Endothelial cell of umbilical vein (primary cell): ENCODE data around the gene KCNH4. TPM values are rescaled to one million over a fixed set of nuclear protein-coding genes. Genes with fewer than 3 reads are reported as not detected.

Experiments
- BruUV-seq: library from RNA; stranded (reverse); fragments of 400-500 nt; replicated peaks from 2 replicates; lab custom pipeline; 2021; lab: Mats Ljungman, UMichigan
- CTCF ChIA-PET: fragments of 300-600, 350-600 bp; sonication (Branson Sonifier 250); formaldehyde crosslinking; loops from one replicate; lab custom pipeline; 2021; ENCODE audit warnings: antibody characterized with exemption, inconsistent platforms; lab: Charles Lee
- POLR2A ChIA-PET: fragments of 300-600, 350-600 bp; sonication (Branson Sonifier 250); formaldehyde crosslinking; loops from one replicate; lab custom pipeline; 2021; ENCODE audit warnings: antibody characterized with exemption, inconsistent platforms; lab: Charles Lee
- DNase-seq: peaks from one replicate; pipeline ENCODE4 v3.0.0-alpha.2; 2011; ENCODE audit warnings: low read depth, low spot score
- FAIRE-seq: peaks from 2 replicates; lab custom pipeline; 2011; peaks lifted over from hg19 to GRCh38; lab: Jason Lieb, UNC
- H2AFZ ChIP-seq: 2 replicates; pipeline ENCODE4 v1.6.0; 2012; ENCODE audit warnings: low read depth, low read length, control low read depth, inconsistent platforms
- H3K27ac ChIP-seq: 2 replicates; pipeline ENCODE4 v1.5.1; 2011; ENCODE audit warnings: low read depth, mild to moderate bottlenecking, control low read depth, low read length, moderate library complexity; ENCODE audit not compliant: insufficient read depth
- H3K27me3 ChIP-seq, 2 experiments: 2 replicates each; pipeline versions ENCODE4 v1.6.0 to v1.6.1; 2011; ENCODE audit warnings: low read length in 2 of 2, mixed read lengths in 1 of 2; ENCODE audit not compliant: control insufficient read depth in 2 of 2, insufficient read depth in 2 of 2
- H3K36me3 ChIP-seq, 2 experiments: 2 replicates in 1 of 2; 3 replicates in 1 of 2; pipeline ENCODE4 v1.5.1; 2011; ENCODE audit warnings: low read length in 2 of 2, mild to moderate bottlenecking in 1 of 2, moderate library complexity in 1 of 2; ENCODE audit not compliant: control insufficient read depth in 2 of 2, insufficient read depth in 2 of 2; ENCODE audit errors: extremely low read depth in 1 of 2
- H3K4me1 ChIP-seq: 3 replicates; pipeline ENCODE4 v1.5.1; 2011; ENCODE audit warnings: mild to moderate bottlenecking, low read length; ENCODE audit not compliant: control insufficient read depth, insufficient read depth; ENCODE audit errors: extremely low read depth
- H3K4me2 ChIP-seq: 2 replicates; pipeline ENCODE4 v1.6.1; 2011; ENCODE audit warnings: low read length, control low read depth, mixed read lengths; ENCODE audit not compliant: insufficient read depth
- H3K4me3 ChIP-seq, 3 experiments: fragments of 200-600 bp in 1 of 3; sonication (generic), shearing (Covaris generic) in 1 of 3; replicated peaks in 1 of 3; 2 replicates each; pipeline ENCODE4 v1.5.1; 2011 to 2016; ENCODE audit warnings: control low read depth in 3 of 3, low read length in 3 of 3, mild to moderate bottlenecking in 2 of 3, inconsistent platforms in 1 of 3, low read depth in 1 of 3, moderate library complexity in 1 of 3; ENCODE audit not compliant: insufficient read depth in 1 of 3
- H3K79me2 ChIP-seq: 2 replicates; pipeline ENCODE4 v1.6.0; 2012; ENCODE audit warnings: low read length, inconsistent platforms; ENCODE audit not compliant: control insufficient read depth, insufficient read depth
- H3K9ac ChIP-seq: replicated peaks from 2 replicates; pipeline ENCODE3; 2011; ENCODE audit warnings: low read length, control low read depth; ENCODE audit not compliant: insufficient read depth; ENCODE audit errors: extremely low read depth
- H3K9me1 ChIP-seq: replicated peaks from 3 replicates; pipeline ENCODE4 v1.6.0; 2011; ENCODE audit warnings: mild to moderate bottlenecking, low read length; ENCODE audit not compliant: control insufficient read depth, insufficient read depth; ENCODE audit errors: extremely low read depth
- H3K9me3 ChIP-seq: replicated peaks from 2 replicates; pipeline ENCODE4 v1.5.1; 2012; ENCODE audit warnings: low read length, inconsistent platforms; ENCODE audit not compliant: control insufficient read depth, insufficient read depth
- H4K20me1 ChIP-seq: replicated peaks from 2 replicates; pipeline ENCODE3; 2011; ENCODE audit warnings: mild to moderate bottlenecking, low read length; ENCODE audit not compliant: control insufficient read depth, insufficient read depth; ENCODE audit errors: extremely low read depth
- EZH2 ChIP-seq: IDR thresholded peaks from 2 replicates; pipeline ENCODE4 v1.6.1; 2012; ENCODE audit warnings: borderline replicate concordance, low read depth, mild to moderate bottlenecking, moderate library complexity, low read length, inconsistent platforms; ENCODE audit not compliant: severe bottlenecking
- FOS ChIP-seq: IDR thresholded peaks from 2 replicates; pipeline ENCODE4 v1.6.1; 2011; ENCODE audit warnings: mild to moderate bottlenecking, low read length, moderate library complexity, borderline replicate concordance; ENCODE audit not compliant: insufficient read depth
- GATA2 ChIP-seq: IDR thresholded peaks from 2 replicates; pipeline ENCODE4 v1.7.0; 2011; ENCODE audit warnings: low read depth, mild to moderate bottlenecking, moderate library complexity, mixed read lengths, low read length; ENCODE audit not compliant: insufficient read length, insufficient read depth
- JUN ChIP-seq: IDR thresholded peaks from 2 replicates; pipeline ENCODE4 v1.6.1; 2011; ENCODE audit warnings: borderline replicate concordance, low read depth; ENCODE audit not compliant: insufficient read length, insufficient read depth
- MYC ChIP-seq: IDR thresholded peaks from one replicate; pipeline ENCODE4 v1.6.1; 2011; ENCODE audit warnings: mild to moderate bottlenecking, low read depth, low read length
- POLR2A ChIP-seq: IDR thresholded peaks from 2 replicates; pipeline ENCODE4 v1.6.1; 2012; ENCODE audit warnings: low read depth, mild to moderate bottlenecking, control low read depth, low read length
- POLR2AphosphoS5 ChIP-seq: IDR thresholded peaks from 2 replicates; pipeline ENCODE4 v1.6.1; 2012; ENCODE audit warnings: low read depth, mild to moderate bottlenecking, control low read depth, low read length, moderate library complexity; ENCODE audit not compliant: insufficient read depth
- dilution Hi-C: fragments of 300-500 bp; cut with MboI; formaldehyde crosslinking; loops from one replicate; pipeline ENCODE4 v1.15.0; 2019; ENCODE audit warnings: low sequenced_read_pairs; ENCODE audit not compliant: extremely low pct_ligation_motif_present
- intact Hi-C: fragments of 100-400 bp; cut with micrococcal nuclease; formaldehyde crosslinking; loops from one replicate; pipeline ENCODE4 v1.10.0; 2022
- polyA plus RNA-seq, 4 experiments: library from polyadenylated mRNA; depleted of rRNA in 3 of 4; stranded (reverse) in 3 of 4; unstranded in 1 of 4; fragments of >200 nt; gene quantifications; 2 replicates each; pipeline versions ENCODE4 v1.2.1 to v1.2.3, GENCODE V29; 2011 to 2012; ENCODE audit warnings: missing spikeins in 1 of 4
- total RNA-seq: library from RNA; stranded (reverse); gene quantifications from 2 replicates; pipeline ENCODE4 v1.2.3, GENCODE V29; 2021
- TF ChIP-seq, protein P1 (sequence below), 2 donors: IDR thresholded peaks; 1 replicate in 1 of 2; 2 replicates in 1 of 2; pipeline ENCODE4 v1.5.1; 2011; ENCODE audit warnings: low read length in 2 of 2, mild to moderate bottlenecking in 2 of 2, moderate library complexity in 2 of 2, control low read depth in 1 of 2, inconsistent platforms in 1 of 2, low read depth in 1 of 2; ENCODE audit not compliant: insufficient read depth in 1 of 2; ENCODE audit errors: extremely low read depth in 1 of 2
- TF ChIP-seq, protein P2 (sequence below): IDR thresholded peaks from 2 replicates; pipeline ENCODE4 v1.6.1; 2011; ENCODE audit not compliant: insufficient read depth, insufficient read length

KCNH4 gene
- total and polyA plus RNA-seq, 2 donors (not counting 3 experiments of a cell fraction or from before 2014, with no cell fraction given), result 0.11 TPM

DNA sequence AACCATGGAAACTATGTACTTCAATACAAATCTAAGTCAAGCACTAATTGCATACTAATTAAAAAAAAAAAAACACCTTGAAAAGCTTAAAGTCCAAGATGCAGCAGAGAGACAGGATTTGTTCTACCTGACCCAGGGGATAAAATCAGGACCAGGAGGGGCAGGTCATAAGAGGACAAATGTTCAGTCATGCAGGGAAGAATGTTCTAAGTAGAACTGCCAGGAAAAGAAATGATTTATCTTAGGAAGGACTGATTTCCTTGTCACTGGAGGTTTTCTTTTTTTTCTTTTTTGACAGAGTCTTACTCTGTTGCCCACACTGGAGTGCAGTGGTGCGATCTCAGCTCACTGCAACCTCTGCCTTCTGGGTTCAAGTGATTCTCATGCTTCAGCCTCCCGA is 22.4 kb upstream of the KCNH4 start:
- no peaks in the 10 kb centered on the region for H3K4me1 ChIP-seq
- BruUV-seq, result no TSS peak
- ChIA-PET CTCF (interaction anchor here (1.0 to 3.2 kb wide), 2 partner anchors 19 to 48 kb away, joined by 3 to 11 read pairs; no protein-coding TSS in a partner anchor), POLR2A (no interaction called here)
- no peak overlapping the region for H3K9ac ChIP-seq
- dilution Hi-C loops (no loop called here), intact Hi-C loops (no loop called here)
- H3K9me3 ChIP-seq, result no peaks in the 10 kb centered on the region
- H4K20me1 ChIP-seq, result no peaks in the 10 kb centered on the region
- no peaks in the 10 kb centered on the region for H3K27me3 ChIP-seq
- no peak overlapping the region for H3K4me2 ChIP-seq
- H3K9me1 ChIP-seq, result no peaks in the 10 kb centered on the region
- no peak overlapping the region for H3K4me3 ChIP-seq
- DNase-seq (no peak), FAIRE-seq (no peak)
- no peak overlapping the region for H3K27ac ChIP-seq
- H2AFZ ChIP-seq, result no peak overlapping the region
- TF ChIP-seq JUN, result no peak
- no peak for TF ChIP-seq GATA2
- no peak for TF ChIP-seq FOS
- TF ChIP-seq, protein P1, sequence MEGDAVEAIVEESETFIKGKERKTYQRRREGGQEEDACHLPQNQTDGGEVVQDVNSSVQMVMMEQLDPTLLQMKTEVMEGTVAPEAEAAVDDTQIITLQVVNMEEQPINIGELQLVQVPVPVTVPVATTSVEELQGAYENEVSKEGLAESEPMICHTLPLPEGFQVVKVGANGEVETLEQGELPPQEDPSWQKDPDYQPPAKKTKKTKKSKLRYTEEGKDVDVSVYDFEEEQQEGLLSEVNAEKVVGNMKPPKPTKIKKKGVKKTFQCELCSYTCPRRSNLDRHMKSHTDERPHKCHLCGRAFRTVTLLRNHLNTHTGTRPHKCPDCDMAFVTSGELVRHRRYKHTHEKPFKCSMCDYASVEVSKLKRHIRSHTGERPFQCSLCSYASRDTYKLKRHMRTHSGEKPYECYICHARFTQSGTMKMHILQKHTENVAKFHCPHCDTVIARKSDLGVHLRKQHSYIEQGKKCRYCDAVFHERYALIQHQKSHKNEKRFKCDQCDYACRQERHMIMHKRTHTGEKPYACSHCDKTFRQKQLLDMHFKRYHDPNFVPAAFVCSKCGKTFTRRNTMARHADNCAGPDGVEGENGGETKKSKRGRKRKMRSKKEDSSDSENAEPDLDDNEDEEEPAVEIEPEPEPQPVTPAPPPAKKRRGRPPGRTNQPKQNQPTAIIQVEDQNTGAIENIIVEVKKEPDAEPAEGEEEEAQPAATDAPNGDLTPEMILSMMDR (IDR thresholded peaks at IDR 0.05; ENCODE audit: extremely low read depth in 1 of 2, insufficient read depth in 1 of 2, low read depth in 1 of 2, low read length in 2 of 2), result no peak
- TF ChIP-seq POLR2AphosphoS5, result no peak
- no peak for TF ChIP-seq POLR2A
- TF ChIP-seq MYC, result no peak
- TF ChIP-seq, protein P2, sequence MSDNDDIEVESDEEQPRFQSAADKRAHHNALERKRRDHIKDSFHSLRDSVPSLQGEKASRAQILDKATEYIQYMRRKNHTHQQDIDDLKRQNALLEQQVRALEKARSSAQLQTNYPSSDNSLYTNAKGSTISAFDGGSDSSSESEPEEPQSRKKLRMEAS, result no peak
- TF ChIP-seq EZH2, result no peak
- H3K36me3 ChIP-seq, result peaks cover 7 to 20% of the 10 kb centered on the region in 2 experiments
- no peaks in the 10 kb centered on the region for H3K79me2 ChIP-seq
